K562 (cell line): ENCODE results near the gene ESRRG. TPM values are rescaled to one million over a fixed set of nuclear protein-coding genes. Genes with fewer than 3 reads are reported as not detected.

Source experiments
- ATAC-seq: fragments of 200-7000 bp; cut with Tn5 transposase; 3 replicates; pipeline ENCODE4 v1.9.1; 2020; ENCODE audit warnings: moderate library complexity
- BruUV-seq: library from RNA; stranded (reverse); fragments of 400-500 nt; replicated peaks from 2 replicates; lab custom pipeline; 2021; lab: Mats Ljungman, UMichigan
- CTCF ChIA-PET: fragments of 300-600 bp; formaldehyde crosslinking; extraction: SDS; loops from one replicate; lab custom pipeline; 2021; ENCODE audit warnings: low intra/inter-chr PET ratio; lab: Yijun Ruan, JAX
- POLR2A ChIA-PET: fragments of 300-600, 350-650 bp; sonication (Branson Sonifier 250); formaldehyde crosslinking; extraction: SDS; loops from one replicate; lab custom pipeline; 2021; ENCODE audit warnings: antibody characterized with exemption, inconsistent platforms; lab: Yijun Ruan, JAX
- DNase-seq, 4 experiments: peaks; one replicate each; pipeline versions ENCODE4 v3.0.0 to v3.0.0-alpha.2; 2011 to 2018; ENCODE audit warnings: low spot score in 3 of 4, mixed read lengths in 3 of 4; ENCODE audit errors: extremely low read depth in 1 of 4
- FAIRE-seq: peaks from 2 replicates; lab custom pipeline; 2011; peaks lifted over from hg19 to GRCh38; lab: Jason Lieb, UNC
- H2AFZ ChIP-seq: 2 replicates; pipeline ENCODE4 v1.6.0; 2011; ENCODE audit warnings: low read depth, low read length, control low read depth, inconsistent platforms
- H3K27ac ChIP-seq: fragments of 200-600 bp; 3 replicates; pipeline ENCODE4 v1.8.0; 2011; ENCODE audit warnings: low read depth, mild to moderate bottlenecking, control low read depth, inconsistent platforms, low read length, moderate library complexity, mixed read lengths; ENCODE audit errors: extremely low read depth
- H3K27me3 ChIP-seq, 2 experiments: fragments of 300-600 bp in 1 of 2; 2 replicates in 1 of 2; 3 replicates in 1 of 2; pipeline versions ENCODE4 v1.6.0 to v1.8.0; 2011; ENCODE audit warnings: inconsistent platforms in 2 of 2, low read length in 2 of 2, mild to moderate bottlenecking in 1 of 2, mixed read lengths in 1 of 2, moderate library complexity in 1 of 2; ENCODE audit not compliant: control insufficient read depth in 2 of 2, insufficient read depth in 2 of 2
- H3K36me3 ChIP-seq: fragments of 300-600 bp; 3 replicates; pipeline ENCODE4 v1.8.0; 2011; ENCODE audit warnings: mild to moderate bottlenecking, low read length, inconsistent platforms; ENCODE audit not compliant: control insufficient read depth, insufficient read depth
- H3K4me1 ChIP-seq, 2 experiments: fragments of 200-600 bp in 1 of 2; replicated peaks in 1 of 2; 2 replicates in 1 of 2; 3 replicates in 1 of 2; pipeline versions ENCODE4 v1.5.1 to v1.8.0; 2011; ENCODE audit warnings: inconsistent platforms in 2 of 2, low read length in 2 of 2, mild to moderate bottlenecking in 1 of 2, mixed read lengths in 1 of 2, moderate library complexity in 1 of 2; ENCODE audit not compliant: control insufficient read depth in 2 of 2, insufficient read depth in 2 of 2
- H3K4me2 ChIP-seq: 2 replicates; pipeline ENCODE4 v1.6.1; 2011; ENCODE audit warnings: low read length, control low read depth, inconsistent platforms, mixed read lengths; ENCODE audit not compliant: insufficient read depth
- H3K4me3 ChIP-seq: fragments of 200-600 bp; sonication (generic), shearing (Covaris generic); 2 replicates; pipeline ENCODE4 v1.5.1; 2016; ENCODE audit warnings: control low read depth, inconsistent platforms
- H3K79me2 ChIP-seq: fragments of 200-600 bp; 3 replicates; pipeline ENCODE4 v1.8.0; 2011; ENCODE audit warnings: low read length, inconsistent platforms; ENCODE audit not compliant: control insufficient read depth, insufficient read depth
- H3K9ac ChIP-seq, 2 experiments: 2 replicates each; pipeline versions ENCODE4 v1.6.0 to v1.6.1; 2011; ENCODE audit warnings: low read depth in 2 of 2, low read length in 2 of 2, control low read depth in 1 of 2, inconsistent platforms in 1 of 2, mild to moderate bottlenecking in 1 of 2, mixed read lengths in 1 of 2; ENCODE audit not compliant: insufficient read depth in 1 of 2
- H3K9me1 ChIP-seq: one replicate; pipeline ENCODE4 v1.6.0; 2011; ENCODE audit warnings: inconsistent platforms, mild to moderate bottlenecking, low read length, moderate library complexity; ENCODE audit not compliant: control insufficient read depth, insufficient read depth
- H3K9me3 ChIP-seq: replicated peaks from 2 replicates; pipeline ENCODE4 v1.5.1; 2011; ENCODE audit warnings: low read depth, low read length, inconsistent platforms; ENCODE audit not compliant: control insufficient read depth, insufficient read depth
- H4K20me1 ChIP-seq: replicated peaks from 2 replicates; pipeline ENCODE4 v1.6.1; 2011; ENCODE audit warnings: low read length, inconsistent platforms, mixed read lengths; ENCODE audit not compliant: control insufficient read depth, insufficient read depth
- BCL6 ChIP-seq: fragments of 250-450 bp; sonication (Bioruptor Pico); IDR thresholded peaks from 2 replicates; pipeline ENCODE4 v1.4.0; 2020
- EHMT2 ChIP-seq: fragments of 450-650 bp; IDR thresholded peaks from 2 replicates; pipeline ENCODE4 v1.6.1; 2018; ENCODE audit warnings: antibody characterized with exemption
- HCFC1 ChIP-seq: IDR thresholded peaks from 2 replicates; pipeline ENCODE4 v1.6.1; 2012; ENCODE audit warnings: low read depth, low read length, improper control_type of control experiment
- KLF6 ChIP-seq: fragments of 250-450 bp; sonication (Bioruptor Pico); IDR thresholded peaks from 2 replicates; pipeline ENCODE4 v1.4.0; 2020; ENCODE audit warnings: mild to moderate bottlenecking, moderate library complexity, borderline replicate concordance
- PCBP1 ChIP-seq: fragments of 200-400 bp; formaldehyde crosslinking; IDR thresholded peaks from 2 replicates; pipeline ENCODE4 v1.6.1; 2018; ENCODE audit warnings: mild to moderate bottlenecking, low read depth, low read length; ENCODE audit not compliant: poor library complexity, severe bottlenecking
- XRCC4 ChIP-seq: IDR thresholded peaks from one replicate; pipeline ENCODE4 v1.6.1; 2011; ENCODE audit not compliant: insufficient read depth, insufficient read length; ENCODE audit errors: extremely low read depth
- ZNF445 ChIP-seq: fragments of 250-450 bp; sonication (Bioruptor Pico); IDR thresholded peaks from 2 replicates; pipeline ENCODE4 v1.4.0; 2020; ENCODE audit warnings: low read depth, mild to moderate bottlenecking, moderate library complexity
- WGBS: fragments of 100-300 bp; shearing (Covaris generic); methylation state at CpG from one replicate; pipeline ENCODE4 v1.1.6; 2016; ENCODE audit warnings: low coverage, mixed read lengths; ENCODE audit not compliant: insufficient coverage; ENCODE audit errors: missing lambda C conversion rate; 5-methylcytosine and 5-hydroxymethylcytosine counted together
- in situ Hi-C: fragments of 300-500 bp; cut with MboI; formaldehyde crosslinking; loops from 4 replicates; pipeline ENCODE4 v1.15.0; 2018; ENCODE audit warnings: inconsistent platforms, mixed read lengths
- intact Hi-C: fragments of 100-400 bp; cut with micrococcal nuclease; formaldehyde crosslinking; loops from 2 replicates; pipeline ENCODE4 v1.14.2; 2022
- polyA plus RNA-seq, 8 experiments: library from polyadenylated mRNA; depleted of rRNA in 4 of 8; stranded (reverse) in 5 of 8; unstranded in 3 of 8; fragments of >200 nt; fragmentation: Nextera tagmentation in 2 of 8; fragmentation: Illumina TruSeq in 1 of 8; extraction: Ambion mirVana in 2 of 8; extraction: Trizol in 1 of 8; gene quantifications; 2 replicates each; pipeline versions ENCODE4 v1.2.1 to v1.2.3, GENCODE V29; 2011 to 2014; ENCODE audit warnings: inconsistent platforms in 1 of 8, missing spikeins in 1 of 8
- total RNA-seq, 7 experiments: library from RNA; depleted of rRNA in 6 of 7; stranded (reverse); fragments of >200 nt in 6 of 7; fragmentation: Illumina TruSeq in 2 of 7; extraction: Trizol in 2 of 7; gene quantifications; 2 replicates each; pipeline versions ENCODE4 v1.2.1 to v1.2.3, GENCODE V29; 2011 to 2021; ENCODE audit warnings: low replicate concordance in 1 of 7
- TF ChIP-seq, protein P1 (sequence below): fragments of 200-800 bp; sonication (Bioruptor generic); IDR thresholded peaks from 2 replicates; pipeline ENCODE4 v1.6.1; 2017; ENCODE audit warnings: missing genetic modification characterization, missing compliant biosample characterization

The ESRRG gene
- total and polyA plus RNA-seq, 9 of the 15 experiments (the other 6 are each of a cell fraction or from before 2014, with no cell fraction given), result not detected

DNA sequence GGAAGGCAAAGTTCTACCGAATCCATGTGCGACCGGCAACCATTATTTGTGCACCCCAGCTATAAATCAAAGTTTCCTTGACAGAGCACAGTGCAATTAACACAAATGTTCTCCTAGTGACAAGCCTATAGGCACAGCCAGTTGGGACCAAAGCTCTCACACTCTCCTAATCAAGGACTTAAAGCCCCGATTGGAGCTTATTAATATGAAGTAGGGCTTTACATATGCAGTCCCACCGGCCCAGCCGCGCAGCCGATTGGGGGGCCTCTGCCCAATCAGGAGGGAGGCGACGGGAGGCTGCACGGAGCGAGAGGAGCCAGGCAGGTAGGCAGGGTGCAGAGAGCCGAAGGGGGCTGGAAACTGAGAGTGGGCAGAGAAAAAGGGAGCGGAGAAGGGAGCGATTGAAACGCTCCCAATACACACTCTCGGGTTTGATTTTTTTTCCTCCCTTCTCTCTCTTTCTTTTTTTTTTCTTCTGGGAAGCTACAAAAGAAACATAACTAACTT lies at the start of gene ESRRG (continued):
- TF ChIP-seq HCFC1, result no peak
- no peak for TF ChIP-seq KLF6 (CRISPR knock-in tag)
- no peak for TF ChIP-seq EHMT2
- TF ChIP-seq, all 486 proteins: peak for 0

DNA sequence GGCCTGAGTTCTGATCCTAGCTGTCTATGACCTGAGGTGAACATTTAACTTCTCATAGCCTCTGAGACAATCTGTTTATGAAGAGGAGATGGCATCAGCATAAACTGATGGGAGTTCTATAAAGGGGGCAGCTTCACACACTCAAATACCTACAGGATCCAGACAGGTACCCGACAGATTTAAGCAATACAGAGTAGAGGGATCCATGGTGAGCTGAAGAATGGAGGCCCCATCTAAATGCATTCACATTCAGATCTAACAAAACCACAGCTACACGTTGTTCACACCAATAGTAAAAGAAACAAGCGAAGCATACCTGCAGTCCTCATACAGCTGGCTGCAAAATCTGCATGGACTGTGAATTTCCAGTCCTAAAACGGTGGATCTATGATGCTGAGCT lies 48.7 kb upstream of the ESRRG start:
- H3K27ac ChIP-seq, result no peak overlapping the region
- no peak overlapping the region for H2AFZ ChIP-seq
- ATAC-seq, result no peak
- TF ChIP-seq PCBP1 (no peak), XRCC4 (no peak), ZNF445 (CRISPR knock-in tag) (no peak), BCL6 (CRISPR knock-in tag) (no peak)
- TF ChIP-seq, protein P1, sequence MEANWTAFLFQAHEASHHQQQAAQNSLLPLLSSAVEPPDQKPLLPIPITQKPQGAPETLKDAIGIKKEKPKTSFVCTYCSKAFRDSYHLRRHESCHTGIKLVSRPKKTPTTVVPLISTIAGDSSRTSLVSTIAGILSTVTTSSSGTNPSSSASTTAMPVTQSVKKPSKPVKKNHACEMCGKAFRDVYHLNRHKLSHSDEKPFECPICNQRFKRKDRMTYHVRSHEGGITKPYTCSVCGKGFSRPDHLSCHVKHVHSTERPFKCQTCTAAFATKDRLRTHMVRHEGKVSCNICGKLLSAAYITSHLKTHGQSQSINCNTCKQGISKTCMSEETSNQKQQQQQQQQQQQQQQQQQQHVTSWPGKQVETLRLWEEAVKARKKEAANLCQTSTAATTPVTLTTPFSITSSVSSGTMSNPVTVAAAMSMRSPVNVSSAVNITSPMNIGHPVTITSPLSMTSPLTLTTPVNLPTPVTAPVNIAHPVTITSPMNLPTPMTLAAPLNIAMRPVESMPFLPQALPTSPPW (CRISPR knock-in tag), result no peak
- CTCF ChIA-PET, result no interaction called here
- 0% methylated on average over 4 of the region's 4 CpGs for WGBS
- no peak for FAIRE-seq
- in situ Hi-C loops, result no loop called here
- POLR2A ChIA-PET, result no interaction called here
- H3K79me2 ChIP-seq, result no peaks in the 10 kb centered on the region
- H3K9me3 ChIP-seq, result no peaks in the 10 kb centered on the region
- H3K36me3 ChIP-seq, result no peaks in the 10 kb centered on the region
- no peaks in the 10 kb centered on the region for H3K27me3 ChIP-seq
- H3K4me1 ChIP-seq, result no peaks in the 10 kb centered on the region
- H3K9ac ChIP-seq, result no peak overlapping the region
- H3K4me3 ChIP-seq, result no peak overlapping the region
- H4K20me1 ChIP-seq, result no peaks in the 10 kb centered on the region
- no peak overlapping the region for H3K4me2 ChIP-seq
- no peaks in the 10 kb centered on the region for H3K9me1 ChIP-seq
- BruUV-seq, result no TSS peak
- intact Hi-C loops, result no loop called here
- no peak for DNase-seq
